LNCaP clone FGC (cell line): Measurements from ENCODE around the gene NCK2.

Source experiments
- DNase-seq: peaks from one replicate; pipeline ENCODE4 v3.0.0-alpha.2; 2011; ENCODE audit warnings: low read depth
- H3K4me3 ChIP-seq: 2 replicates; pipeline ENCODE4 v1.5.1; 2011; ENCODE audit warnings: mild to moderate bottlenecking, low read depth, low read length, control low read depth
- TF ChIP-seq, protein P1 (sequence below): IDR thresholded peaks from 2 replicates; pipeline ENCODE4 v1.5.1; 2012; ENCODE audit warnings: mild to moderate bottlenecking; ENCODE audit not compliant: control insufficient read depth, insufficient read depth; ENCODE audit errors: extremely low read depth

NCK2 gene

DNA sequence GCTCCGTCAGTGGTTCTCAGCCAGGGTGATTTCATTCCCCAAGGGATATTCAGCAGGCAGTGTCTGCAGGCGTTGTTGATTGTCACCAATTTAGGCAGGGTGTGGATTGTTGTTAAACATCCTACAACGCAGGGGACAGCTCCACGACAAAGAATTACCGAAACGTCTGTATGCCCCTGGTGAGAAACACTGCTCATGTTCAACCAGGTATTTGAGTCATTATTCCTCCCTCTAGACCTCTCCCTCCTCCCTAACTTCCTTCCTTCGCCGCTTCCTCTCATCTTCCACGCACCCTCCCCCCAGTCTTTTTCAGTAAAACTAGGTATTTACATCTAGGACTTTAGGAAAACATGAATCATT lies 50.8 kb downstream of the NCK2 start:
- TF ChIP-seq, protein P1, sequence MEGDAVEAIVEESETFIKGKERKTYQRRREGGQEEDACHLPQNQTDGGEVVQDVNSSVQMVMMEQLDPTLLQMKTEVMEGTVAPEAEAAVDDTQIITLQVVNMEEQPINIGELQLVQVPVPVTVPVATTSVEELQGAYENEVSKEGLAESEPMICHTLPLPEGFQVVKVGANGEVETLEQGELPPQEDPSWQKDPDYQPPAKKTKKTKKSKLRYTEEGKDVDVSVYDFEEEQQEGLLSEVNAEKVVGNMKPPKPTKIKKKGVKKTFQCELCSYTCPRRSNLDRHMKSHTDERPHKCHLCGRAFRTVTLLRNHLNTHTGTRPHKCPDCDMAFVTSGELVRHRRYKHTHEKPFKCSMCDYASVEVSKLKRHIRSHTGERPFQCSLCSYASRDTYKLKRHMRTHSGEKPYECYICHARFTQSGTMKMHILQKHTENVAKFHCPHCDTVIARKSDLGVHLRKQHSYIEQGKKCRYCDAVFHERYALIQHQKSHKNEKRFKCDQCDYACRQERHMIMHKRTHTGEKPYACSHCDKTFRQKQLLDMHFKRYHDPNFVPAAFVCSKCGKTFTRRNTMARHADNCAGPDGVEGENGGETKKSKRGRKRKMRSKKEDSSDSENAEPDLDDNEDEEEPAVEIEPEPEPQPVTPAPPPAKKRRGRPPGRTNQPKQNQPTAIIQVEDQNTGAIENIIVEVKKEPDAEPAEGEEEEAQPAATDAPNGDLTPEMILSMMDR = no peak
- H3K4me3 ChIP-seq = no peak overlapping the region
- no peak for DNase-seq

DNA sequence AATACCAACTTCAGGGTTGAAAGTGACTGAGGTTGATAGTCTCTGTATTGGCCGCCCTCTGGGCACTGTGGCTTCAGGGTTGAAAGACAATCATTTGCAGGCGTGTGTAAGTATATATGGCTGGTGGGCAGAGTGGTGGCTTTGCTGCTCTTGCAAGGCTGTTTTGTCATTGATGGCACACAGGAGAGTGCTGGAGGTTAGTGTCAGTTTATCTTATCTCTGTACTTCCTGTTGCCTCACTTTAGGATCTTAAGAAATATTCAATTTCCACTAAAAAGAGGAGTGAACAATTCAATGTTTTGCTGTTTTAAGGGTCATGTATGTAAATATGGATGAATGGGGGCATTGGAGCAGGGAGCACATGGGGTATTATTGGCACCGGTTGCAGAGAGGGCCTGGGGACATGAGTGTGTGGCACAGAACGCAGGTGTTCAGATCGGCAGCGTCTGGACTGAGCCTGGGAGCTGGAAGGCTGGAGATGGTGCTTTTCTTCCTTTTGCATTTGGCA lies 51.5 kb downstream of the NCK2 start:
- H3K4me3 ChIP-seq = no peak overlapping the region
- TF ChIP-seq, protein P1 = no peak
- no peak for DNase-seq

DNA sequence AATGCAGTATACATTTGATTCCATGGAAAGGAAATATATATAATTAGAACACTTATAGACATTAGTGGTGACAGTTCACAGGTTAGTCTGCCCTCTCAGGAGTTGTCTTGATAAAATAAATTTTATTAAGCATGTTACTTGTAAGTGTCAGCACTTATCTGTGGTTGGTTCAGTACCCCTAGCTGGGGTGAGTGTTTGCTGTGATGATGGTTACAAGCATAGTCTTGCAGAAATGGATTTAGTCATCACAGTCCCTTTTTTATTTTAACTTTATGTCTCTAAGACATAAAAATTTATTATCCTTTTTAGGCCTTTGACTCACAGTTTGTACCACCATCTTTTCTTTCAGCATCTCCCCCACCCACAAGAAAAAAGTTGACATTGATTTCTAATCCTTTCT lies 52.1 kb downstream of the NCK2 start:
- no peak for DNase-seq
- TF ChIP-seq, protein P1 = no peak
- no peak overlapping the region for H3K4me3 ChIP-seq

DNA sequence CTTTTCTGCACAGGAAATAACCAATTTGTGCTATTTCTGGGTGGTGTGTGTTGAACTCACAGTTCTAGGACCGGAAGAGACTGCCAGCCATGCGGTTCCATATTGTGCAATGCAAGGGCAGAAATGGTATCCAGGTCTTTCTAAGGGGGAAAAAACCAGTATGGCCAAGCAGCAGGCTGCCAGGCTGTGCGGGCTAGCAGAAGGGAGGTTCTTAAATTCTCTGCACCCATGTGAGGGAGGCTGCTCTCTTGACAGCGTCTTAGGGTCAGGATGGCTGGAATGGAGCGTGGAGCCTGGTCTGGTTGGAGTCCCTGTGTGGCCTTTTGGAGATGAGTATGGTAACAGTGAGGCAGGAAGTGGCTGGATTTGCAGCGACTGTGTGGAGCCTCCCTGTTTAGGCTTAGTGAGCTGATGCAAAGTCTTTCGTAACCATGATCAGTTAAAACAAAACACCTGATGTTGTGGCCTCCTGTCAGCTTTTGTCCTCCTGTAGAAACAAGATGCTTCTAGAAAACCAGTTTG lies 52.6 kb downstream of the NCK2 start:
- no peak overlapping the region for H3K4me3 ChIP-seq
- DNase-seq = no peak
- TF ChIP-seq, protein P1 = no peak

DNA sequence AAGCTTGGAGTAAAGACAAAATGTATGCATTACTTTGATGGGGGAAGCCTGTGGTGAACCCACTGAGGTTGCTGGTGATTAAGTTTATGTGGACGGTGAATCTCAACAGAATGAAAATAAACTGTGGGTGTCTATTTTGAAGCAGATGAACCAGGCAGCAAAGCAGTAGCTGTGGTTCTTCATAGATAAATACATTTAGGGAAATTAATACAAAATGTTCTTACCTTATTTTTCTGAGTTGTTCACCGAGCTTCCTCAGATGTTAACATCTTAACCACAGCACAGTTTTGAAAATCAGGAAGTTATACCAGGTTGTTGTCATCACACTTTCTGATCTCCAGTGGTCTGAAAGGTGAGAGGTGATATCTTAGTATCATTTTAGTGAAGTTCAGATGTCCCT lies 53.9 kb downstream of the NCK2 start:
- TF ChIP-seq, protein P1 = no peak
- H3K4me3 ChIP-seq = no peak overlapping the region
- no peak for DNase-seq

DNA sequence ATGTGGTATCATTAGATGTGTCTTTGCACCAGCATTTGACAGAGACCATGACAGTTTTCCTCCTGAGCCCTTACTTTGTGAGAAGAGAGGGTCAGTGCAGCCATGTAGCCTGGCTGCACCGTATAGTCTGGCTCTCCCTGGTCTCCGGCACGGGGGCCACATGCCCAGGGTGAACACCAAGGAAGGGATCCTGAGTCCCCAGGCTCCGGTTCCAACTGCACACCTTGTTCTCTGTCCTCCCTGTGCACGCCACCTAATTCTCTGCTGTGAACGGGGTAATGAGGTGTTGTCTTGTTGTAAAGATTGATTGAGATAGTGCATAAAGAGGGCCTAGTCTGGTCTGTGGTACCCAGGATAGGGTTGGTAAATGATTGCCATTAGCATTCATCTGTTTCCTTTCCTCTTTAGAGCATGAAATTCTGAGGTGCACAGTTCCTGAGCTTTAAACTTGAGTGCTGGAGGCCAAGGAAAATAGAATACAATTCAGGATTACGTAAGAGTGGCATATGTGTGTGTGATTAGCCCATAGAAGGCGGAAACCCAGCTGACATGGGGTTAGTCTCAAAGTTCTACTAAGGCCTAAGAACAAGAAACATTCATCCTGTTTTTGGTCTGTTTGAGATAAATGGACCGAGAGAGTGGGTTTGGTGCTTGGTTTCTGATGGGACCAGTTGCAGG lies 55.5 kb downstream of the NCK2 start:
- no peak for DNase-seq
- no peak overlapping the region for H3K4me3 ChIP-seq
- TF ChIP-seq, protein P1 = no peak
